ENCODE data around the gene HBA1.
"Not testable (repeated sequence)": the region's sequence is repeated elsewhere in the genome, so short reads cannot be mapped to it uniquely, and the experiment has no call there.

The HBA1 gene

DNA sequence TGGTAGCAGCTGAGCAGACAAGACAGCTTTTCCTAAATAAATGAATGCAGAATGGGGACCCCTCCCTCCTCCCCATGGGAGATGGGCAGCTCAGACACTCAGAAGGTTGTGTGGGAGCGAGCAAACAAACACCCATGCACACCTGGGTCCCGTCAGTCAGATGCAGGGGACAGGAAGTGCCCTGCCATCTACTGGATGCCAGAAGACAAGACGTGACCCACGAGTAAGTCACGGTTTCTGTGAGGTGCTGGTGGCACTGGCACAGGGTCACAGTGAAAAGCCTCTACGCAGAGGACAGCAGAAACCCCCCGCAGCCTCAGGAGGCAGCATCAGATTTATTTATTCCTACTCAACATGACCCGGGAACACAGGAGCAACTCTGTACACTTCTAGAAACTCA, 12.2 kb downstream of the HBA1 start:
- H3K27ac ChIP-seq (ENCODE audit: low read depth, low read length) = no peak overlapping the region
- peaks cover 77% of the 10 kb centered on the region for H3K36me3 ChIP-seq (ENCODE audit: control insufficient read depth, insufficient read depth, low read length)
- no peak overlapping the region for H3K4me3 ChIP-seq (ENCODE audit: low read depth, low read length)
- no peak overlapping the region for H3K9ac ChIP-seq (ENCODE audit: low read depth, low read length)
- H3K9me3 ChIP-seq (ENCODE audit: control insufficient read depth, insufficient read depth, low read length) = no peaks in the 10 kb centered on the region
- no peaks in the 10 kb centered on the region for H3K4me1 ChIP-seq (ENCODE audit: control insufficient read depth, insufficient read depth, low read length)
- no peaks in the 10 kb centered on the region for H3K27me3 ChIP-seq (ENCODE audit: control insufficient read depth, insufficient read depth, low read length)

DNA sequence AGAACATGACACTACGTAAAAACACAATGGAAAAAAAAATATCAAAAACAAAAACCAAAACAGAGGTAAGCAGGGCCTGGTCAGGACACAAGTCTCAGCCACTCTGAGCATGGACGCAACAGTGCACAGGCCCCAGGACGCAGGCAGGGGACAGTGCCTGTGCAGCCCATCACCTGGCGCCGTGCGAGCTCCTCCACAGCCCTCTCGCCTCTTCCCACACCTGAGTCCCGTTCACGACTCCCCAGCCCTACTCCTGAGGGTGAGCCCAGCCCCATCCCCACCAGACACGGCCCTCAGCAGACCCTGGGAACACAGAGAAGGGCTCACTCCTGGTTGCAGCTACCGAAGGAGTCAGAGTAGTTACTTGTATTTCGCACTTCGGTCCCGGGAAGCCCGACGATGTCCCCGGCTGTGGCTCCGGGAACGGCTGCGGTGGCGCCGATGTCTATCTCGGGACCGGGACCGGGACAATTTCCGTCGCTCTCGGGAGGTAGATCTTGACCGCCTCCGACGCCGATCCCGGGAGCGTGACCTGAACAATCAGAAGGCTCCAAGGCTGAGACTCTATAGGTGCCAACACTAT, 13.2 kb downstream of the HBA1 start:
- no peak overlapping the region for H3K9ac ChIP-seq (ENCODE audit: low read depth, low read length)
- peaks cover 82% of the 10 kb centered on the region for H3K36me3 ChIP-seq (ENCODE audit: control insufficient read depth, insufficient read depth, low read length)
- H3K4me3 ChIP-seq (ENCODE audit: low read depth, low read length) = no peak overlapping the region
- no peaks in the 10 kb centered on the region for H3K4me1 ChIP-seq (ENCODE audit: control insufficient read depth, insufficient read depth, low read length)
- H3K27me3 ChIP-seq (ENCODE audit: control insufficient read depth, insufficient read depth, low read length) = no peaks in the 10 kb centered on the region
- no peaks in the 10 kb centered on the region for H3K9me3 ChIP-seq (ENCODE audit: control insufficient read depth, insufficient read depth, low read length)
- no peak overlapping the region for H3K27ac ChIP-seq (ENCODE audit: low read depth, low read length)

DNA sequence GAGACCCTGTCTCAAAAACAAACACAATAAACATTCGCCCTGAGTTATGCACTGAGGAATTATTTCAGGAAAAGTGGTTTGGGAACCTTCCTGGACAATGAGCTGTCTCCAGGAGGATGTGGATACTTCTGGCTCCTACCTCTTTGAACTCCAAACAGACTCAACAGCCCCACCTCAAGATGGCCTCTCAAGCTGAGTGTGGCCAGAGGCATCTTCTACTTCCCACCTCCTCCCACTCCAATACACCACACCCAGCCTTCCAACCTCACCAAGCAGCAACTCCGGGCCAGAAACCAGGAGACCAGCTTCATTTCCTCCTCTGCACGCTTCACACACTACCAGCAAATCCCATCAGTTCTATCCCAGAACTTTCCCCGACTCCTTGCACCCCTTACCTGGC, 15.4 kb downstream of the HBA1 start:
- Histone ChIP-seq H3K9ac (ENCODE audit: low read depth, low read length) (no peak overlapping the region), H3K36me3 (ENCODE audit: control insufficient read depth, insufficient read depth, low read length) (peaks cover 96% of the 10 kb centered on the region), H3K27ac (ENCODE audit: low read depth, low read length) (no peak overlapping the region)

DNA sequence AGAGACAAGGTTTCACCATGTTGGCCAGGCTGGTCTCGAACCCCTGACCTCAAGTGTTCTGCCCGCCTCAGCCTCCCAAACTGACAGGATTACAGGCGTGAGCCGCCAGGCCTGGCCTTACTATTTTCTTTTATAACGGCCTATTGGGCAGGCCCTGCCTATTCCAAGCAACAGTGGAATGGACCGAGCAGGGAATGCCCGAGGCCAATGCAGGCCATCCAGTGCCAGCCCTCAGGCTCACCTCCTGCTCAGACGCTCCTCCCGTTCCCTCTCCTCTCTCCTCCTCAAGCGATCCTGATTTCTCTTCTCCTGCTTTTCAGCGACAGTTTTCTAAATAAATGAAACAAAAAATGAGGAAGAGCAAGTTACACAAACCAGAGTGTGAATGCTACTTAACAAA, 16.2 kb downstream of the HBA1 start:
- Histone ChIP-seq H3K4me3 (ENCODE audit: low read depth, low read length) (no peak overlapping the region), H3K4me1 (ENCODE audit: control insufficient read depth, insufficient read depth, low read length) (no peaks in the 10 kb centered on the region), H3K27ac (ENCODE audit: low read depth, low read length) (no peak overlapping the region), H3K27me3 (ENCODE audit: control insufficient read depth, insufficient read depth, low read length) (no peaks in the 10 kb centered on the region), H3K9me3 (ENCODE audit: control insufficient read depth, insufficient read depth, low read length) (no peaks in the 10 kb centered on the region), H3K9ac (ENCODE audit: low read depth, low read length) (no peak overlapping the region), H3K36me3 (ENCODE audit: control insufficient read depth, insufficient read depth, low read length) (peaks cover 98% of the 10 kb centered on the region)

More for the DNA sequence above, 15.4 kb downstream of the HBA1 start:
- Histone ChIP-seq H3K4me3 (ENCODE audit: low read depth, low read length) (no peak overlapping the region), H3K27me3 (ENCODE audit: control insufficient read depth, insufficient read depth, low read length) (no peaks in the 10 kb centered on the region), H3K9me3 (ENCODE audit: control insufficient read depth, insufficient read depth, low read length) (no peaks in the 10 kb centered on the region), H3K4me1 (ENCODE audit: control insufficient read depth, insufficient read depth, low read length) (no peaks in the 10 kb centered on the region)

DNA sequence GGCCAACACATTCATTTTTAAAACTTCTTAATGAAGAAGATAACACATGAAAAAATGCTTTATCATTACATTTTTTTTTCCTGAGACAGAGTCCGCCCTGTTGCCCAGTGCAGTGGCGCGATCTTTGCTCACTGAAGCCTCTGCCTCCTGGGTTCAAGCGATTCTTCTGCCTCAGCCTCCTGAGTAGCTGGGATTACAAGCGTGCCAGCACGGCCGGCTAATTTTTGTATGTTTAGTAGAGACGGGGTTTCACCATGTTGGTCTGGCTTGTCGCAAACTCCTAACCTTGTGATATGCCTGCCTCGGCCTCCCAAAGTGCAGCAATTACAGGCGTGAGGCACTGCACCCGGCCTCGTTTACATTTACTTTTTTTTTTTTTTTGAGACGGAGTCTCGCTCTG, 17.0 kb downstream of the HBA1 start:
- peaks cover 98% of the 10 kb centered on the region for H3K36me3 ChIP-seq (ENCODE audit: control insufficient read depth, insufficient read depth, low read length)
- H3K9me3 ChIP-seq (ENCODE audit: control insufficient read depth, insufficient read depth, low read length) = no peaks in the 10 kb centered on the region
- no peak overlapping the region for H3K4me3 ChIP-seq (ENCODE audit: low read depth, low read length)
- H3K27me3 ChIP-seq (ENCODE audit: control insufficient read depth, insufficient read depth, low read length) = no peaks in the 10 kb centered on the region
- H3K27ac ChIP-seq (ENCODE audit: low read depth, low read length) = no peak overlapping the region
- no peak overlapping the region for H3K9ac ChIP-seq (ENCODE audit: low read depth, low read length)
- no peaks in the 10 kb centered on the region for H3K4me1 ChIP-seq (ENCODE audit: control insufficient read depth, insufficient read depth, low read length)

DNA sequence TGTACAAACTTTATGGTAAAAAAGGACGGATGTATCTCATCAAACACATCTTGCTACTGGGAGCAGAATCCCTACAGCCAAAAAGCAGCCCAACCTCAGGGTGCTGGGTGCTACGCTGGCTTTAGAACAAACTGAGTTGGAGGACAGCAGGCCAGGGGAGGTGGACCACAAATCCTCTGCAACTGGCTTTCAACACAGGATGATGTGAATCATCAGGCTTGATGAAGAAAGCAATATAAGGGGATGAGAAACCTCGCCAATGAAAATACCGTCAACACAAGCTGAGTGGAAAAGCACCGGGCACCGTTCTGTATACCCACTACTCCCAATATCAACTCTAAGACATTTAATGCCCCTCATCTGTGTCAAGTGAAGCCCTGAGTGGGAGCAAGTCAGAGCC, 18.0 kb downstream of the HBA1 start:
- Histone ChIP-seq H3K9ac (ENCODE audit: low read depth, low read length) (no peak overlapping the region), H3K27ac (ENCODE audit: low read depth, low read length) (no peak overlapping the region), H3K4me1 (ENCODE audit: control insufficient read depth, insufficient read depth, low read length) (no peaks in the 10 kb centered on the region), H3K36me3 (ENCODE audit: control insufficient read depth, insufficient read depth, low read length) (peaks cover 98% of the 10 kb centered on the region), H3K27me3 (ENCODE audit: control insufficient read depth, insufficient read depth, low read length) (no peaks in the 10 kb centered on the region), H3K4me3 (ENCODE audit: low read depth, low read length) (no peak overlapping the region), H3K9me3 (ENCODE audit: control insufficient read depth, insufficient read depth, low read length) (no peaks in the 10 kb centered on the region)

DNA sequence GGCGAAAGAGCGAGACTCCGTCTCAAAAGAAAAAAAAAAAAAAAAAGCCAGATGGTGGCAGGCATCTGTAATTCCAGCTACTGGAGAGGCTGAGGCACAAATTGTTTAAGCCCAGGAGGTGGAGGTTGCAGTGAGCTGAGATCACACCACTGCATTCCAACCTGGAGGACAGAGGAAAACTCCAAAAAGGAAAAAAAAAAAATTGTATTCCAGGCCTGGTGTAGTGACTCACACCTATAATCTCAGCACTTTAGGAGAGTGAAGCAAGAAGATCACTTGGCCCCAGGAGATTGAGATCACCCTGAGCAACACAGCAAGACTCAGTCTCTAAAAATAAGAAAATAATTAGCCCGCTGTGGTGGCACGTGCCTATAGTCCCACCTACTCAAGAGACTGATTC, 23.9 kb downstream of the HBA1 start:
- no peak overlapping the region for H3K9ac ChIP-seq (ENCODE audit: low read depth, low read length)
- no peaks in the 10 kb centered on the region for H3K9me3 ChIP-seq (ENCODE audit: control insufficient read depth, insufficient read depth, low read length)
- no peak overlapping the region for H3K4me3 ChIP-seq (ENCODE audit: low read depth, low read length)
- peaks cover 87% of the 10 kb centered on the region for H3K36me3 ChIP-seq (ENCODE audit: control insufficient read depth, insufficient read depth, low read length)
- H3K27ac ChIP-seq (ENCODE audit: low read depth, low read length) = no peak overlapping the region
- H3K4me1 ChIP-seq (ENCODE audit: control insufficient read depth, insufficient read depth, low read length) = no peaks in the 10 kb centered on the region
- no peaks in the 10 kb centered on the region for H3K27me3 ChIP-seq (ENCODE audit: control insufficient read depth, insufficient read depth, low read length)

DNA sequence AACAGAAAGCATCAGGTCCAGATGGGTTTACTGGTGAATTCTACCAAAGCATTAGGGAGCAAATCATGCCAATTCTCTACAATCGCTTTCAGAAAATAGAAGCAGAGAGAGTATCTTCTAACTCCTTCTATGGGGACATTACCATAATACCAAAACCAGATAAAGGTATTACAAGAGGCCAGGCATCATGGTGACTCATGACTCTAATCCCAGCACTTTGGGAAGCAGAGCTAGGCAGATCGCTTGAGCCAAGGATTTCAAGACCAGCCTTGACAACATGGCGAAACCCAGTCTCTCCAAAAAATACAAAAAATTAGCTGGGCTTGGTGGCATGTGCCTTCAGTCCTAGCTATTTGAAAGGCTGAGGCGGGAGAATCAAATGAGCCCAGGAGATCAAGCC, 26.8 kb downstream of the HBA1 start:
- peaks cover 84% of the 10 kb centered on the region for H3K36me3 ChIP-seq (ENCODE audit: control insufficient read depth, insufficient read depth, low read length)
- no peak overlapping the region for H3K27ac ChIP-seq (ENCODE audit: low read depth, low read length)
- H3K9ac ChIP-seq (ENCODE audit: low read depth, low read length) = no peak overlapping the region
- no peak overlapping the region for H3K4me3 ChIP-seq (ENCODE audit: low read depth, low read length)
- no peaks in the 10 kb centered on the region for H3K4me1 ChIP-seq (ENCODE audit: control insufficient read depth, insufficient read depth, low read length)
- no peaks in the 10 kb centered on the region for H3K27me3 ChIP-seq (ENCODE audit: control insufficient read depth, insufficient read depth, low read length)
- H3K9me3 ChIP-seq (ENCODE audit: control insufficient read depth, insufficient read depth, low read length) = no peaks in the 10 kb centered on the region

DNA sequence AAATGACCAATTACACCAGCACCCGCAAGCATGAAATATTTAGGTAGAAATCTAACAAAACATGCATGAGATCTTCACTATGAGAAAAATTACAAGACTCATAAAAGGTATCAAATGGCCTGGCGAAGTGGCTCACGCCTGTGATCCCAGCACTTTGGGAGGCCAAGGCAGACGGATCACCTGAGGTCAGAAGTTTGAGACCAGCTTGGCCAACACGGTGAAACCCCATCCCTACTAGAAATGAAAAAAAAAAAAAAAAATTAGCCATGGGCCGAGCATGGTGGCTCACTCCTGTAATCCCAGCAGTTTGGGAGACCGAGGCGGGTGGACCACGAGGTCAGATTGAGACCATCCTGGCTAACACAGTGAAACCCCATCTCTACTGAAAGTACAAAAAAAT, 27.6 kb downstream of the HBA1 start:
- peaks cover 84% of the 10 kb centered on the region for H3K36me3 ChIP-seq (ENCODE audit: control insufficient read depth, insufficient read depth, low read length)
- H3K9me3 ChIP-seq (ENCODE audit: control insufficient read depth, insufficient read depth, low read length); H3K4me1 ChIP-seq (ENCODE audit: control insufficient read depth, insufficient read depth, low read length); H3K4me3 ChIP-seq (ENCODE audit: low read depth, low read length); H3K27ac ChIP-seq (ENCODE audit: low read depth, low read length); H3K27me3 ChIP-seq (ENCODE audit: control insufficient read depth, insufficient read depth, low read length); H3K9ac ChIP-seq (ENCODE audit: low read depth, low read length): not testable (repeated sequence)

DNA sequence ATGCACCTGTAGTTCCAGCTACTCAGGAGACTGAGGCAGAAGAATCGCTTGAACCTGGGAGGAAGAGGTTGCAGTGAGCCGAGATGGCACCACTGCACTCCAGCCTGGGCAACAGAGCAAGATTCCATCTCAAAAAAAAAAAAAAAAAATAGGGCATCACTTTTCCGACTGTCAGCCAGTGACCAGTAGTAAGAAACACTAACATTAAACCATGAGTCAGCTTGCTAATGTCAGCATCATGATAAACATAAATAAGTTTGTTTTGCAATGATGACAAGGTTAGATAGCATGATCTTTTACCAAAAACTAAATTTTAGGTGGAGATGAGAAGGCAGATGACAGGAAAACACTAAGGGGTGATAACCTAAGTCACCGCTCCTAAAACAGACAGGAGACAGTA, 32.9 kb downstream of the HBA1 start:
- H3K9ac ChIP-seq (ENCODE audit: low read depth, low read length); H3K27ac ChIP-seq (ENCODE audit: low read depth, low read length); H3K4me1 ChIP-seq (ENCODE audit: control insufficient read depth, insufficient read depth, low read length); H3K27me3 ChIP-seq (ENCODE audit: control insufficient read depth, insufficient read depth, low read length); H3K4me3 ChIP-seq (ENCODE audit: low read depth, low read length); H3K9me3 ChIP-seq (ENCODE audit: control insufficient read depth, insufficient read depth, low read length): not testable (repeated sequence)
- H3K36me3 ChIP-seq (ENCODE audit: control insufficient read depth, insufficient read depth, low read length) = peaks cover 91% of the 10 kb centered on the region

DNA sequence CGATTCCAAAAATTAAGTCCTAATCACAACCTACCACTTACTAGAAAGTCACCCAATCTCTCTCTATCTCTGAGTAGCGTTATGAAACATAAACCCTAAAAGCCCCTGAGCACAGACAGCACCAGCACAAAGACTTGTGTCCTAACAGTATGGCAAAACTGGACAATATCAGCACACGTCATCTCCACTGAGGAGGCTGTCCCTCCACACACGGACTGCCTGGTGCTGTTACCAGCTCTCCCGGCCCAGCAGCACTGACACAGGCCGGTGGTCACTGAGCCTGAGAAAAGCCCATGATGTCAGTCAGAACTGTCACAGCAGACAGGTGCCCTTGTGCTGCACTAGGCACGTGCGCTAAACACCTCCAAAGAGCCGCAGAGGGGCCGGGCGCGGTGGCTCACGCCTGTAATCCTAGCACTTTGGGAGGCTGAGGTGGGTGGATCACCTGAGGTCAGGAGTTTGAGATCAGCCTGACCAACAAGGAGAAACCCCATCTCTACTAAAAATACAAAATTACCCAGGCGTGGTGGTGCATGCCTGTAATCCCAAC, 35.2 kb downstream of the HBA1 start:
- H3K36me3 ChIP-seq (ENCODE audit: control insufficient read depth, insufficient read depth, low read length) = peaks cover 90% of the 10 kb centered on the region
- H3K9me3 ChIP-seq (ENCODE audit: control insufficient read depth, insufficient read depth, low read length); H3K27ac ChIP-seq (ENCODE audit: low read depth, low read length); H3K9ac ChIP-seq (ENCODE audit: low read depth, low read length); H3K27me3 ChIP-seq (ENCODE audit: control insufficient read depth, insufficient read depth, low read length); H3K4me3 ChIP-seq (ENCODE audit: low read depth, low read length); H3K4me1 ChIP-seq (ENCODE audit: control insufficient read depth, insufficient read depth, low read length): not testable (repeated sequence)

DNA sequence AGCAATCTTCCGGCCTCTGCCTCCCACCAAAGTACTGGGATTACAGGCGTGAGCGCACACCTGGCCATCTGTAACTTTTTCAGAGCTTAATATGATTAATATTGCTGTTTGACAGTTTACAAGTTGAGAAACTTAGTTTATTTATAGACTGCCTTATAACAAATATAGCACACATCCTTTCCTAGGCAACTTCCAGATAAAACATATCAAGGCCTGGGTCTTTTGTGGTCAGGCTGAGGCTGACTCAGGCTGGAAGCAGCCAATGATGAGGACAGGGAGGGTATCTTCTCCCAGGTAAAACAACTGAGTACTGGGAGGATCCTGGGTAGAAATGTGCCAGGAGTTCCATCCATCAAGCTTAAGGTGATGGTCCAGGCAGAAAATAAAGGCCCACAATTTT, 36.5 kb downstream of the HBA1 start:
- H3K9me3 ChIP-seq (ENCODE audit: control insufficient read depth, insufficient read depth, low read length) = no peaks in the 10 kb centered on the region
- no peaks in the 10 kb centered on the region for H3K4me1 ChIP-seq (ENCODE audit: control insufficient read depth, insufficient read depth, low read length)
- no peak overlapping the region for H3K27ac ChIP-seq (ENCODE audit: low read depth, low read length)
- H3K9ac ChIP-seq (ENCODE audit: low read depth, low read length) = no peak overlapping the region
- no peaks in the 10 kb centered on the region for H3K27me3 ChIP-seq (ENCODE audit: control insufficient read depth, insufficient read depth, low read length)
- H3K36me3 ChIP-seq (ENCODE audit: control insufficient read depth, insufficient read depth, low read length) = peaks cover 89% of the 10 kb centered on the region
- H3K4me3 ChIP-seq (ENCODE audit: low read depth, low read length) = no peak overlapping the region

All from HUES48 (cell line).